GM19467 (cell line): ENCODE measurements around the gene ARFRP1.
"Not testable (repeated sequence)": the region's sequence is repeated elsewhere in the genome, so short reads cannot be mapped to it uniquely, and the experiment has no call there.

Experiments used
- ATAC-seq: cut with Tn5 transposase; IDR thresholded peaks from one replicate; pipeline ENCODE4 v1.9.1; 2021; ENCODE audit warnings: mild to moderate bottlenecking, moderate library complexity; ENCODE audit not compliant: unreplicated experiment

The ARFRP1 gene

DNA sequence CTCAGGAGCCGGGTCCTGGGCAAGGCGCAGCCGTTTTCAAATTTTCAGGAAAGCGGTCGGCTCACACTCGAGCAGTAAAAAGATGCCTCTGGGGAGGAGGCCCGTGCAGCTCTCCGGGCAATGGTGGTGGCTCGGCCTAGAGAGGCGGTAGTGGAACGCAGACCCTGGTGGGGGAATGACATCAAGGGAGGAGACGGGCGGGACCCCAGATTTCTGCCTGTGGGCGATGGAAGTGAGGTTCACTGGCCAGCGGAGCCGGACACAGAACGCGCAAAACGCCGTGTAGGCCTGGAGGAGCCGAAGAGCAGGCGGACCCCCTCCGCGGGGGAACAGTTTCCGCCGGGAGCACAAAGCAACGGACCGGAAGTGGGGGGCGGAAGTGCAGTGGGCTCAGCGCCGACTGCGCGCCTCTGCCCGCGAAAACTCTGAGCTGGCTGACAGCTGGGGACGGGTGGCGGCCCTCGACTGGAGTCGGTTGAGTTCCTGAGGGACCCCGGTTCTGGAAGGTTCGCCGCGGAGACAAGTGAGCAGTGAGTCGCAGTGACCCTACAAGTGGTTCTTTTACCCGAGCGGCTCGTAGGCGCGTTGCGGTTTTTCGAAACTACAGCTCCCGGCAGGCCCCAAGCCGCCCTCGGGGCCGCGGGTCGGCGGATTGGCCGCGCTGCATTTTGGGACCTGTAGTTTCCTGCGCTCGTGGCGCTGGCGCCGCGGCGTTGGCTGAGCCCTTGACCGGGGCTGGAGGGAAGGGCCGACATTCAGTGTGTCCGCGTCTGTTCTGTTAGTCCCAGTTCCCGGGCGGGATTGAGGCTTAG, 49.6 kb downstream of the ARFRP1 start, which contains the start of gene RTEL1:
Gene RTEL1, plus strand, starts transcription at position 376 of the 812 bp plus-strand sequence. CDS start 1,091 bp downstream, outside the sequence.
- peak; percentile 79 for ATAC-seq

DNA sequence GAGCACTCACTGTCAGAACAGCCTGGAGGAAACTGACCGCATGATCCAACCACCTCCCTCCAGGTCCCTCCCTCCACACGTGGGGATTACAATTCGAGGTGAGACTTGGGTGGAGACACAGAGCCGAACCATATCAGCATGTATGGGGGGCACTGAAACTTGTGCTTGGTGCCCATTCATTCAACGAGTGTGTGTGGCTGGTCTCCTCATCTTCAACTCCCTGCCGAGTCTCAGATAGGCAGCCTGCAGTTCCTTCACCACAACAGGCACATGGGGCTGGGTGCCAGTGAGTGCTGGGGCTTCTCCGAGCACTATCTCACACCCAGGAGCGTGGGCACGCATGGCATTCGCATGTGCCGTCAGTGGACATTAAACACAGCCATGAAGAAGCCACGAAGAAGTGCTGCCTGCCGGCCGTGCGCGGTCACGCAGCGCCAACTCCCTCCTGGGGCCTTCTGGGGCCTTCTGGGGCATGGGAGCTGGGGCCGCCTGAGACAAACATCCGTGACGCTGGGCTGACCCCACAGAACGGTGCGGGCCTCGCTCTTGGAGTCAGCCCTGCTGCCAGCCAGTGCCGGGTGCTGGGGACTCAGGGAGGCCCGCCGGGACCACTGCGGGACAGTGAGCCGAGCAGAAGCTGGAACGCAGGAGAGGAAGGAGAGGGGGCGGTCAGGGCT, 50.4 kb downstream of the ARFRP1 start:
- ATAC-seq = no peak

DNA sequence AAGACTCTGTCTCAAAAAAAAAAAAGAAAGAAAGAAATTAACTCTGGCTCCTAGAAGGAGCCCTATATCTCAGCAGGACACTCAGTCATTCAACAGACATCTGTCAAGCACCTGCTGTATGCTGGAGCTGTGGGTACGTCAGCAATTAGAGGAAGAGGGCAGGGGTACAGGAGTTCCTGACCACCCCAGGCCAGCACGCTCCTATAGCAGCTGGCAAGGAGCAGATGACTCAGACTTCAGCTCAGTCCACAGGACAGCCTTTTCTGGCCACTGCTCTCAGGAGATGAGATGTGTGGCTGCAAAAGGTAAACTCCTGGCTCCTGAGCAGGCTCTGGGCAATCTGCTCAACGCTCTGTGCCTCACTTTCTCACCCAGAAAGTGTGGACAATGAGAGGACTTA, 51.3 kb downstream of the ARFRP1 start:
- ATAC-seq = no peak

GRCh38 chr20:63655249-63655648, 52.5 kb downstream of the ARFRP1 start:
- ATAC-seq = no peak

DNA sequence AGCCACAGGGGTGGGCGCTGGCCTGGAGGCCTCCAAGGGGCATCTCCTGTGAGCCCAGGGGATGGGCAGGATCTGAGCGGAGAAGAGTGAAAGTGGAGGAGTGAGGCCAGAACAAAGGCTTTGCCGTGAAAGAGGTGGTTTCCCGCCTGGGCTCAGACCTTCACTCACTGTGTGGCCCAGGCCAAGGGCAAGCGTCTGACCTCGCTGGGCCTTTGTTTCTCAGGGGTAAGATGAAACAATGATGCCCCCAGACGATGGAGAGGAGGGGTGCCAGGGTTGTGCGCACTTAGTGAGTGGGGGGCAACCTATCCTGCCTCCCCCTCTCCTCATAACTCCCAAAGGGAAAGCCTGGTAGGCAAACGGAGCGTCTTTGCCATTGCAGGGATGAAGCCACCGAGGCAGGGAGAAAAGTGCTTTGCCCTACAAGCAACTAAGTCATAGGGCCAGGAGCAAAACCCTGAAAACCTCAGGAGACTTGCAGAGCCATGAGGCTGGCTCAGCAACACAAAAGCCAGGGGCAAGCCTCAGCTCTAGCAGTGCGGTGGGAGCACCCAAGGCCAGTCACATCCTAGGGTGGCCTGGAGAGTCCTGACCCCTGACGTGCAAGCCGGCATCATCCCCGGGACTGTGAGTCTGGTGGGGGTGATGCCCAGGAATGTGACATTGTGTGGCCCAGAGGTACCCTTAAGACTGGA, 53.7 kb downstream of the ARFRP1 start:
- ATAC-seq = no peak

GRCh38 chr20:63653041-63653973, 54.5 kb downstream of the ARFRP1 start, which contains the start of gene STMN3:
Gene STMN3, minus strand, starts transcription at chr20:63653424. Its CDS starts 79 bp downstream, at chr20:63653345.
- ATAC-seq = no peak

DNA sequence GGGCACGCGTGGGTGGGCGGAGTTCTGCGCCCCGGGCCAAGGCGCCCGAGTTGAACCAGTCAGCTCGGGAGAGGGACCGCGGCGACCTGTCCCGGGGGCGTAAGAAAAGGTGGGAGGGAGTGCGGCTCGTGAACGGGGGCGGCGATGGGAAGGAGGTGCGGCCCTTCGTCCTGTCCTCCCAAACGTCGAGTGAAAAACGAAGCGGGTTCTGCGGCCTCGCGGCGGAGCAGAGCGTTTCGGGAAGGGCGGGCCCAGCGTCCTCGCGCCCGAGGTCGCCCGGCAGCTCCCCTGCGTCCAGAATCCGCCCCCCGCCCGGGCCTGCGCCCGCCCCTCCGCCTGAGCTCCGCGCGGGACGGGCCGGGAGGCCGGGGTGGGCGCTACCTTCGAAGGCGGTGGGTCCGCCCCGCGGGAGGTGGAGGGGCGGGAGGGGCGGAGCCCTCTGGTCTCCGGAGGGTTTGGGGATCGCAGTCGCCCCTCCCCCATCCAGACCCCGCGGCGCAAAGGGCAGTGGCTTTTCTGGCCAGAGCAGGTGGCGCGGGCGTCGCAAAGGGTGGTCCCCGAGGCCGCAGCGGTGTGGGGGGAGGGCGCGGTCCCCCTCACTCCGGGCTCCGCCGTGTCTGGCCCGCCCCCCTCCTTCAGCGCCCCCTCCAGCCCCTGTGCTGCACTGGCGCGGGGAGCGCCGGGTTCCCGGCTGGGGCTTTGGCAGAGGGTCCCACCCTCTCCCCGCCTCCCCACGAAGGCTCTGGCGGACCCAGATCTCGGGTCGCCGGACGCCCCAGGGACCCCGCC, 55.4 kb downstream of the ARFRP1 start:
- ATAC-seq = no peak

DNA sequence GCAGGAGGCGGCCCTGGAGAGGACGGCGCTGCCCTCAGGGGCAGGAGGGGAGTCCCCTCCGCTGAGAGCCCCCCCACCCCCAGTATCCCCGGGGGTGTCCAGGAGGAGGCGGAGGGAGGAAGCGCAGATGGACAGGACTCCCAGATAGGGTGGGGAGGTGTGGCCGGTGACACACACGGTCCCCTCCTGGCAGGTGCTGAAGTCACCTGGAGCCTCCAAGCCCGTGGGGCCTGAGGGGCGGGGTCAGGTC, 55.9 kb downstream of the ARFRP1 start:
- ATAC-seq = no peak

DNA sequence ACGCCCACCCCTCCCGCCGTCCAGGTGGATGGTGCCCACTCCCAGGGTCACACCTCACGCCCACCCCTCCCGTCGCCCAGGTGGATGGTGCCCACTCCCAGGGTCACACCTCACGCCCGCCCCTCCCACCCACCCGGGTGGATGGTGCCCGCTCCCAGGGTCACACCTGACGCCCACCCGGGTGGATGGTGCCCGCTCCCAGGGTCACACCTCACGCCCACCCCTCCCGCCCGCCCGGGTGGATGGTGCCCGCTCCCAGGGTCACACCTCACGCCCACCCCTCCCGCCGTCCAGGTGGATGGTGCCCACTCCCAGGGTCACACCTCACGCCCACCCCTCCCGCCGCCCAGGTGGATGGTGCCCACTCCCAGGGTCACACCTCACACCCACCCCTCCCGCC, 57.3 kb downstream of the ARFRP1 start:
- ATAC-seq = not testable (repeated sequence)

- ATAC-seq = no peak
Observed at GRCh38 chr20:63648895-63649589, 58.7 kb downstream of the ARFRP1 start.
